Stomach (tissue), 9 donors: ENCODE data around the gene FAM193B. TPM values are rescaled to one million over a fixed set of nuclear protein-coding genes. Genes with fewer than 3 reads are reported as not detected.

Experiments used
- DNase-seq, 2 donors: peaks; one replicate each; pipeline versions ENCODE4 v3.0.0 to v3.0.0-alpha.2; 2013 to 2019
- H3K27ac ChIP-seq, 5 donors: fragments of 200-600 bp in 4 of 5; sonication (generic) in 4 of 5; one replicate each; pipeline ENCODE4 v1.5.1; 2013 to 2019; ENCODE audit warnings: mild to moderate bottlenecking in 1 of 5, moderate library complexity in 1 of 5
- H3K27me3 ChIP-seq, 3 donors: fragments of 200-600 bp; sonication (generic); one replicate each; pipeline ENCODE4 v1.5.1; 2017 to 2019; ENCODE audit warnings: mixed run types in 1 of 3
- H3K36me3 ChIP-seq, 4 donors: fragments of 200-600 bp; sonication (generic); 1 replicate in 3 of 4; 2 replicates in 1 of 4; pipeline ENCODE4 v1.5.1; 2016 to 2019
- H3K4me1 ChIP-seq, 4 donors: fragments of 200-600 bp; sonication (generic); one replicate each; pipeline ENCODE4 v1.5.1; 2016 to 2019
- H3K4me3 ChIP-seq, 4 donors: fragments of 200-600 bp; sonication (generic) in 3 of 4; one replicate each; pipeline ENCODE4 v1.5.1; 2016 to 2019; ENCODE audit warnings: mild to moderate bottlenecking in 1 of 4
- H3K9me3 ChIP-seq, 4 donors: fragments of 200-600 bp; sonication (generic); one replicate each; pipeline ENCODE4 v1.5.1; 2016 to 2019
- CTCF ChIP-seq, 7 experiments: fragments of 450-650 bp in 4 of 7; fragments of 200-600 bp in 3 of 7; sonication (generic) in 3 of 7; IDR thresholded peaks; one replicate each; pipeline ENCODE4 v1.5.1; 2016 to 2019; ENCODE audit warnings: antibody characterized with exemption in 7 of 7, control low read depth in 2 of 7, mild to moderate bottlenecking in 1 of 7
- EP300 ChIP-seq: sonication (generic); formaldehyde crosslinking; IDR thresholded peaks from one replicate; pipeline ENCODE4 v1.6.1; 2017; ENCODE audit warnings: antibody characterized with exemption
- POLR2A ChIP-seq, 4 donors: fragments of 450-650 bp; IDR thresholded peaks; one replicate each; pipeline ENCODE4 v1.6.1; 2016; ENCODE audit warnings: antibody characterized with exemption in 4 of 4, control low read depth in 2 of 4, mild to moderate bottlenecking in 1 of 4, moderate library complexity in 1 of 4
- POLR2AphosphoS5 ChIP-seq, 3 donors: sonication (generic); formaldehyde crosslinking; IDR thresholded peaks; one replicate each; pipeline ENCODE4 v1.6.1; 2016; ENCODE audit warnings: antibody characterized with exemption in 3 of 3
- WGBS, 5 donors: extraction: QIAGEN DNeasy Blood & Tissue Kit in 3 of 5; methylation state at CpG; one replicate each; pipeline versions ENCODE4 v1.1.5 to v1.1.7; 2013 to 2018; 5-methylcytosine and 5-hydroxymethylcytosine counted together
- intact Hi-C: fragments of 100-400 bp; cut with DNase I; formaldehyde crosslinking; loops from one replicate; pipeline ENCODE4 v1.15.1; 2023; ENCODE audit warnings: low total_unique reads
- polyA plus RNA-seq, 3 donors: library from polyadenylated mRNA; stranded (reverse); fragments of 200-250 nt; gene quantifications; one replicate each; pipeline ENCODE4 v1.2.3, GENCODE V29; 2013
- total RNA-seq, 5 donors: library from RNA; depleted of rRNA; stranded (reverse); fragments of >200 nt; gene quantifications; one replicate each; pipeline versions ENCODE4 v1.1.0 to v1.2.3, GENCODE V29; 2014 to 2016
- donor health status: healthy with polysubstance abuse.
- donor health status: Bipolar disorder and iron deficiency.
- donor health status: healthy.

FAM193B gene
- total and polyA plus RNA-seq, 8 donors: 40.4 to 316 (median 138) TPM

- Histone ChIP-seq H3K36me3 (peaks cover 32 to 53% (median 47%) of the 10 kb centered on the region in 4 donors), H3K4me1 (peaks cover 0 to 21% (median 6%) of the 10 kb centered on the region in 4 donors), H3K27me3 (no peaks in the 10 kb centered on the region), H3K4me3 (peak overlapping the region; percentile 20 to 39 (median 36)), H3K27ac (peak overlapping the region in 4 of 5 donors; percentile 61 to 86 (median 72)), H3K9me3 (no peaks in the 10 kb centered on the region)
- 46 to 71% (median 67%) methylated on average over 7 to 8 of the region's 8 CpGs for WGBS, 5 donors
- no peak for DNase-seq
- intact Hi-C loops: no loop called here
- no peak for TF ChIP-seq POLR2AphosphoS5 (IDR thresholded peaks at IDR 0.05)
- no peak for TF ChIP-seq EP300
- TF ChIP-seq POLR2A (IDR thresholded peaks at IDR 0.05): no peak
- TF ChIP-seq CTCF (IDR thresholded peaks at IDR 0.05): no peak
These were observed 45.5 kb downstream of the FAM193B start for GRCh38 chr5:177508837-177509236.

GRCh38 chr5:177508221-177508611, 46.1 kb downstream of the FAM193B start:
- no peak for DNase-seq
- Histone ChIP-seq H3K4me1 (peaks cover 0 to 21% (median 6%) of the 10 kb centered on the region in 4 donors), H3K9me3 (no peaks in the 10 kb centered on the region), H3K4me3 (peak overlapping the region in 3 of 4 donors; percentile 35 to 39 (median 37)), H3K27ac (peak overlapping the region in 3 of 5 donors; percentile 61 to 86 (median 79)), H3K36me3 (peaks cover 25 to 53% (median 45%) of the 10 kb centered on the region in 4 donors), H3K27me3 (no peaks in the 10 kb centered on the region)
- TF ChIP-seq EP300 (no peak), POLR2AphosphoS5 (IDR thresholded peaks at IDR 0.05) (no peak), POLR2A (IDR thresholded peaks at IDR 0.05) (no peak)
- 78 to 93% (median 84%) methylated on average over 15 to 26 of the region's 26 CpGs for WGBS, 5 donors
- intact Hi-C loops: no loop called here

GRCh38 chr5:177507596-177508220, 46.7 kb downstream of the FAM193B start:
- Histone ChIP-seq H3K36me3 (peaks cover 20 to 48% (median 40%) of the 10 kb centered on the region in 4 donors), H3K27ac (peak overlapping the region in 2 of 5 donors; percentile 79 to 86), H3K4me3 (peak overlapping the region in 3 of 4 donors; percentile 35 to 39 (median 37)), H3K9me3 (no peaks in the 10 kb centered on the region), H3K27me3 (no peaks in the 10 kb centered on the region), H3K4me1 (peaks cover 0 to 21% (median 6%) of the 10 kb centered on the region in 4 donors)
- 79 to 89% (median 85%) methylated on average over 17 of the region's 17 CpGs for WGBS, 5 donors
- TF ChIP-seq POLR2A (IDR thresholded peaks at IDR 0.05) (no peak), POLR2AphosphoS5 (IDR thresholded peaks at IDR 0.05) (no peak), EP300 (no peak), CTCF (IDR thresholded peaks at IDR 0.05) (no peak)
- no peak for DNase-seq
- intact Hi-C loops: no loop called here

GRCh38 chr5:177507165-177507564, 47.2 kb downstream of the FAM193B start:
- Histone ChIP-seq H3K4me3 (peak overlapping the region in 2 of 4 donors; percentile 37 to 39), H3K4me1 (peaks cover 0 to 21% (median 6%) of the 10 kb centered on the region in 4 donors), H3K27ac (no peak overlapping the region), H3K36me3 (peaks cover 15 to 43% (median 34%) of the 10 kb centered on the region in 4 donors), H3K9me3 (no peaks in the 10 kb centered on the region), H3K27me3 (no peaks in the 10 kb centered on the region)
- intact Hi-C loops: no loop called here
- 73 to 84% (median 77%) methylated on average over 9 of the region's 9 CpGs for WGBS, 5 donors
- DNase-seq: no peak
- TF ChIP-seq POLR2AphosphoS5 (IDR thresholded peaks at IDR 0.05) (no peak), POLR2A (IDR thresholded peaks at IDR 0.05) (no peak)

GRCh38 chr5:177505075-177505474, 49.3 kb downstream of the FAM193B start:
- intact Hi-C loops: no loop called here
- no peak for TF ChIP-seq POLR2AphosphoS5 (IDR thresholded peaks at IDR 0.05)
- no peak for TF ChIP-seq POLR2A (IDR thresholded peaks at IDR 0.05)
- TF ChIP-seq CTCF (IDR thresholded peaks at IDR 0.05): no peak
- no peak for TF ChIP-seq EP300
- DNase-seq: no peak
- Histone ChIP-seq H3K4me1 (peaks cover 0 to 25% (median 12%) of the 10 kb centered on the region in 4 donors), H3K36me3 (peaks cover 0 to 22% (median 13%) of the 10 kb centered on the region in 4 donors), H3K9me3 (no peaks in the 10 kb centered on the region), H3K4me3 (no peak overlapping the region), H3K27me3 (no peaks in the 10 kb centered on the region), H3K27ac (no peak overlapping the region)
- 95 to 100% (median 98%) methylated on average over 3 to 4 of the region's 4 CpGs for WGBS, 5 donors
